CD4-positive, CD25-positive, alpha-beta regulatory T cell (primary cell): ENCODE data around the gene ELMO1. TPM values are rescaled to one million over a fixed set of nuclear protein-coding genes. Genes with fewer than 3 reads are reported as not detected.

Experiments used
- ATAC-seq, 2 donors: fragments of 150-1000 bp; cut with Tn5 transposase; one replicate each; pipeline ENCODE4 v1.10.0; 2021; ENCODE audit warnings: low read depth in 2 of 2, moderate number of reproducible peaks in 2 of 2, moderate library complexity in 1 of 2
- DNase-seq, 3 donors: peaks; one replicate each; pipeline versions ENCODE4 v3.0.0 to v3.0.0-alpha.2; 2012 to 2022; ENCODE audit warnings: mixed read lengths in 1 of 3
- H3K27ac ChIP-seq: one replicate; pipeline ENCODE4 v1.7.0; 2013; ENCODE audit warnings: mild to moderate bottlenecking, low read length; ENCODE audit not compliant: insufficient read depth, poor library complexity, severe bottlenecking
- H3K27me3 ChIP-seq: one replicate; pipeline ENCODE4 v1.7.0; 2013; ENCODE audit warnings: low read length; ENCODE audit not compliant: control insufficient read depth, insufficient read depth
- H3K36me3 ChIP-seq: one replicate; pipeline ENCODE4 v1.7.0; 2013; ENCODE audit warnings: mild to moderate bottlenecking, low read length, moderate library complexity; ENCODE audit not compliant: control insufficient read depth, insufficient read depth
- H3K4me1 ChIP-seq: 2 replicates; pipeline ENCODE4 v1.7.0; 2013; ENCODE audit warnings: mild to moderate bottlenecking, low read length; ENCODE audit not compliant: insufficient read depth, control insufficient read depth, poor library complexity, severe bottlenecking
- H3K4me3 ChIP-seq: one replicate; pipeline ENCODE4 v1.7.0; 2013; ENCODE audit warnings: low read depth, mild to moderate bottlenecking, low read length, moderate library complexity
- H3K9me3 ChIP-seq, 2 experiments: 1 replicate in 1 of 2; 2 replicates in 1 of 2; pipeline ENCODE4 v1.7.0; 2013; ENCODE audit warnings: low read length in 2 of 2, mild to moderate bottlenecking in 1 of 2, moderate library complexity in 1 of 2; ENCODE audit not compliant: control insufficient read depth in 2 of 2
- H3K27ac Mint-ChIP-seq, 3 donors: one replicate each; pipeline ENCODE4 v1.8.0; 2020 to 2022; ENCODE audit warnings: mild to moderate bottlenecking in 3 of 3, mixed read lengths in 3 of 3, moderate library complexity in 2 of 3
- H3K27me3 Mint-ChIP-seq: one replicate; pipeline ENCODE4 v1.8.0; 2022; ENCODE audit warnings: mild to moderate bottlenecking, mixed read lengths
- H3K36me3 Mint-ChIP-seq: one replicate; pipeline ENCODE4 v1.8.0; 2020; ENCODE audit warnings: mixed read lengths
- H3K4me1 Mint-ChIP-seq, 4 donors: one replicate each; pipeline ENCODE4 v1.8.0; 2020 to 2022; ENCODE audit warnings: mixed read lengths in 4 of 4, mild to moderate bottlenecking in 1 of 4
- H3K4me3 Mint-ChIP-seq, 4 donors: one replicate each; pipeline ENCODE4 v1.8.0; 2020 to 2022; ENCODE audit warnings: mild to moderate bottlenecking in 4 of 4, mixed read lengths in 4 of 4, moderate library complexity in 3 of 4
- H3K9me3 Mint-ChIP-seq, 7 donors: one replicate each; pipeline ENCODE4 v1.8.0; 2020 to 2022; ENCODE audit warnings: mixed read lengths in 7 of 7, mild to moderate bottlenecking in 3 of 7, moderate library complexity in 2 of 7
- polyA plus RNA-seq, 4 donors: library from polyadenylated mRNA; unstranded; fragments of 300-500 nt; fragmentation: Illumina TruSeq; gene quantifications; one replicate each; pipeline ENCODE4 v1.2.3, GENCODE V29; 2021
- total RNA-seq: library from RNA; stranded (reverse); gene quantifications from one replicate; pipeline ENCODE4 v1.2.3, GENCODE V29; 2022

ELMO1 gene
- total and polyA plus RNA-seq, 5 donors from 2014 or later = 39.5 to 162 (median 53.5) TPM

DNA sequence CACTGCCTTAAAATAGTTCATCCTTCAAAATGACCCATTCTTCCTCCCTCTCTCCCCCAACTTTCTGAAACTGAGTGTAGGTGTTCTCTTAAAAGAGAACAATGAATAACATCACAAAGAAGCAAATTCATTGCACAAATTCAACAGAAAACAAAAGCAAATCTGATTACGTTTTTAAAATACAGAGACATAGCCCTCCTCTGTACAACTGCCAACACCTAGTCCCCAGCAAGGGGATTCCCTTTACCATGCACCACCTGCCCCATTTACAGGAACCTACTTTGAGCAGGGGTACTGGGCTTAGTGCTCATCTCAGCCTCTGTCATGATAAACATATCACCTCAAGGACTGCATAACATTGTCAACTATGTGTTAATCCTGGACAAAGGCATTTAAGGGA is 421.6 kb downstream of the ELMO1 start:
- H3K27me3 Mint-ChIP-seq = no peaks in the 10 kb centered on the region
- DNase-seq (no peak), ATAC-seq (no peak)
- Histone ChIP-seq H3K36me3 (peaks cover 2% of the 10 kb centered on the region), H3K4me3 (no peak overlapping the region), H3K27me3 (no peaks in the 10 kb centered on the region), H3K9me3 (no peaks in the 10 kb centered on the region), H3K27ac (no peak overlapping the region), H3K4me1 (no peaks in the 10 kb centered on the region)
- H3K4me3 Mint-ChIP-seq = no peak overlapping the region
- peaks cover 52% of the 10 kb centered on the region for H3K36me3 Mint-ChIP-seq
- H3K4me1 Mint-ChIP-seq = peaks cover 15 to 31% (median 23%) of the 10 kb centered on the region in 4 donors
- peaks cover 0 to 2% (median 0%) of the 10 kb centered on the region in 7 donors for H3K9me3 Mint-ChIP-seq
- peak overlapping the region in 1 of 3 donors; percentile 16 for H3K27ac Mint-ChIP-seq

DNA sequence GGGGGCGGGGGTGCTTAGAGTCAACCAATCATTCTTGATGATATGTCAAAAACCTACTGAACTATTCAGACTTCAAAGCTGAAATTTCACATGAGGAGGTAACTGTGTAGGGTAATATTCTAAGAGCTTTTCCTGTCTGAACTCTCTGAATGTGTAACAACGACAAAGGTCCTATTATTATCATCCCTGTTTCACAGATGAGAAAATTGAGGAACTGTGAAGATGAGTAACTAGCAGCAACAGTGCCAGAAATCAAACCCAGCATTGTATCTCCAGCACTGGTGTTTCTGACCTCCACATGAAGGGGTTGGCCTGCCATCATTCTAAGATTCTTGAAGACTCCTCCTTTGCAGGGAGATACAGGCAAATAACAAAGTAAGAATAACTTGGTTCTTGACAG is 429.7 kb downstream of the ELMO1 start:
- no peaks in the 10 kb centered on the region for H3K4me1 ChIP-seq
- ATAC-seq (no peak), DNase-seq (no peak)
- peaks cover 3% of the 10 kb centered on the region for H3K36me3 ChIP-seq
- peaks cover 55% of the 10 kb centered on the region for H3K36me3 Mint-ChIP-seq
- H3K4me3 ChIP-seq = no peak overlapping the region
- peak overlapping the region in 1 of 4 donors; percentile 28 for H3K4me3 Mint-ChIP-seq
- H3K27ac Mint-ChIP-seq = peak overlapping the region in 1 of 3 donors; percentile 32
- peaks cover 0 to 1% (median 0%) of the 10 kb centered on the region in 7 donors for H3K9me3 Mint-ChIP-seq
- H3K27me3 ChIP-seq = no peaks in the 10 kb centered on the region
- H3K9me3 ChIP-seq = no peaks in the 10 kb centered on the region
- no peak overlapping the region for H3K27ac ChIP-seq
- H3K4me1 Mint-ChIP-seq = peaks cover 9 to 18% (median 11%) of the 10 kb centered on the region in 4 donors
- no peaks in the 10 kb centered on the region for H3K27me3 Mint-ChIP-seq

DNA sequence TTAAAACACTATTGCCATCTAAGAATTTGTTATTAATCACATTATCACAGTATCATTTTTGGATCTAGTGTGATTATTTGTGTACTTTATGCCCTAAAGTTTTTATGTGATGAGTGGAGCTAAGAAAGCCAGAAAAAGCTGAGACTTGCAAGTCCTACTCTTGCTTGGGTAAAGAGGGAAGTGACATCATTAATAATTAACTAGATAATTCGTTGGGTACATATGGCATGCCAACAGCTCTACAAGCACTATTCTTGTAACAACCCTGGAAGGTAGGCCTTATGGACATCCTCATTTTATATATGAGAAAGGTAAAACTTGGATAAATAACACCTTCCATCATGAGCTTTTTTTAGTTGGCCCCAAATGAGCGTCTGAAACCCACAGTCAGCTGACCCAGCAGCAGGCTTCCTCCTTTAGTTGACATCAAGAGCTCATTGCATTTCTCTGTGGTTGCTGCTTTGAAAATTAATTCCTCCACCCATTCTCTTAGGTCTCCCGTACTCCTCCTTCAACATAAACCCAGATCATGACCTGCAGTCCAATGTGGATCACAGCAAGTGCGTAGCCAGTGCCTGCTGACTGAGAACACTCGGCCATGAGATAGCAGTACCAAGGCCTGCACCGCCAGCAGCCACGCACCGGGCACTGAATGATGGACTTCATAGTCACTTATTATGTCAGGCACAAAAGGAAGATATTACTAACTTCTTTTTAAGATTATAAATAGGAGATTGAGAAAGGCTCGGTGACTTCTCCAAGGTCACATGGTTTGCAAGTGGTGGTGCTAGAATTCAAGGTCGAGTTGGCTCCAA is 432.4 kb downstream of the ELMO1 start:
- Mint-ChIP-seq H3K4me1 (peaks cover 9 to 12% (median 10%) of the 10 kb centered on the region in 4 donors), H3K27me3 (no peaks in the 10 kb centered on the region), H3K4me3 (no peak overlapping the region), H3K36me3 (peaks cover 55% of the 10 kb centered on the region), H3K27ac (peak overlapping the region; percentile 14 to 67 (median 47)), H3K9me3 (no peaks in the 10 kb centered on the region)
- DNase-seq (no peak), ATAC-seq (no peak)
- Histone ChIP-seq H3K4me3 (no peak overlapping the region), H3K27me3 (no peaks in the 10 kb centered on the region), H3K36me3 (peaks cover 29% of the 10 kb centered on the region), H3K27ac (no peak overlapping the region), H3K4me1 (no peaks in the 10 kb centered on the region), H3K9me3 (no peaks in the 10 kb centered on the region)

DNA sequence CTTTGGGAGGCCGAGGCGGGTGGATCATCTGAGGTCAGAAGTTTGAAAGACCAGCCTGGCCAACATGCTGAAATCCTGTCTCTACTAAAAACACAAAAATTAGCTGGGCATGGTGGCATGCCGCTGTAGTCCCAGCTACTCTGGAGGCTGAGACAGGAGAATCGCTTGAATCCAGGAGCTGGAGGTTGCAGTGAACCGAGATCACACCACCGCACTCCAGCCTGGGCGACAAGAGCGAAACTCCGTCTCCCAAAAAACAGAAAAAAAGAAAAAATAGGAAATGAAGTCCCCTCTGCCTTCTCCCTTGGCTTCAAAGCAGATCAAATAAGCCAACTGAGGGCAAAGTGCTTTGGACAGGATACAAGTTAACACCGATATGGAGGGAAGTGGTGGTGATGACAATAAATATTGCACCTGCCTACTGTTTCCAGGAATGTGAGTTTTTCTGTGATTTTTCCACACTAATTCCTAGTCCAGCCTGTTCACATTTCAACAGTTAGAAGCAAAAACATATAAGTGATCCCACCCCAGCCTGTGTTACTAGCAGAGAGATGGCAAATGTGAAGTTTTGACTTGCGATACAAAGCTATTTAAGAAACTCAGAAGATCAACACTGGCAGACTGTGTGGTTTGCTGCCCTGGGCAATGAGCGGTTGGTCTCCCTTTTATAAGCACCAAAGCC is 433.2 kb downstream of the ELMO1 start:
- H3K9me3 Mint-ChIP-seq = no peaks in the 10 kb centered on the region
- Histone ChIP-seq H3K27ac (no peak overlapping the region), H3K4me1 (no peaks in the 10 kb centered on the region), H3K27me3 (no peaks in the 10 kb centered on the region), H3K36me3 (peaks cover 37% of the 10 kb centered on the region), H3K9me3 (no peaks in the 10 kb centered on the region), H3K4me3 (no peak overlapping the region)
- H3K27ac Mint-ChIP-seq = peak overlapping the region in 2 of 3 donors; percentile 2 to 14
- H3K4me1 Mint-ChIP-seq = peaks cover 9 to 12% (median 10%) of the 10 kb centered on the region in 4 donors
- DNase-seq (no peak), ATAC-seq (no peak)
- H3K4me3 Mint-ChIP-seq = no peak overlapping the region
- peaks cover 48% of the 10 kb centered on the region for H3K36me3 Mint-ChIP-seq
- H3K27me3 Mint-ChIP-seq = no peaks in the 10 kb centered on the region

DNA sequence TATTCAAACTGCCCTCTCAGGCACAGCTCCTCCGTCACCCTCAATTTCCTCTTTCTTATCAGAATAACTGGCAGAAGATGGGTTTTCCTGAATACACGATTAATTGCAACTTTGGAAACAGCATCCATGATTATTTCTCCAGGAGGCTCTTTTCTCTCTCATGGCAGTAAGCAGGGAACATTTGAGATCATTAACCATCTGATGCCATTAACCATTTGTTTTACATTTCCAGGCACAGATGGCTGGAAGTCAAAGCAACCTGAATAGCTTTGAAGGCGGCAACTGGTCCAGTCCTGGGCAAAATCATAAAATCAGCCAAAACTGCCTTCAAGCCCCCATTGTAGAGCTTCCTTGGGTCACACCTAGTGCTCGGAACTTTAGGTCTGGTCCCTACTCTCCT is 434.9 kb downstream of the ELMO1 start:
- Histone ChIP-seq H3K36me3 (peaks cover 45% of the 10 kb centered on the region), H3K9me3 (no peaks in the 10 kb centered on the region), H3K27ac (no peak overlapping the region), H3K4me3 (no peak overlapping the region), H3K4me1 (no peaks in the 10 kb centered on the region), H3K27me3 (no peaks in the 10 kb centered on the region)
- Mint-ChIP-seq H3K27ac (no peak overlapping the region), H3K4me1 (peaks cover 9 to 15% (median 12%) of the 10 kb centered on the region in 4 donors), H3K27me3 (no peaks in the 10 kb centered on the region), H3K36me3 (peaks cover 47% of the 10 kb centered on the region), H3K9me3 (no peaks in the 10 kb centered on the region), H3K4me3 (no peak overlapping the region)
- ATAC-seq = no peak
- DNase-seq = no peak

DNA sequence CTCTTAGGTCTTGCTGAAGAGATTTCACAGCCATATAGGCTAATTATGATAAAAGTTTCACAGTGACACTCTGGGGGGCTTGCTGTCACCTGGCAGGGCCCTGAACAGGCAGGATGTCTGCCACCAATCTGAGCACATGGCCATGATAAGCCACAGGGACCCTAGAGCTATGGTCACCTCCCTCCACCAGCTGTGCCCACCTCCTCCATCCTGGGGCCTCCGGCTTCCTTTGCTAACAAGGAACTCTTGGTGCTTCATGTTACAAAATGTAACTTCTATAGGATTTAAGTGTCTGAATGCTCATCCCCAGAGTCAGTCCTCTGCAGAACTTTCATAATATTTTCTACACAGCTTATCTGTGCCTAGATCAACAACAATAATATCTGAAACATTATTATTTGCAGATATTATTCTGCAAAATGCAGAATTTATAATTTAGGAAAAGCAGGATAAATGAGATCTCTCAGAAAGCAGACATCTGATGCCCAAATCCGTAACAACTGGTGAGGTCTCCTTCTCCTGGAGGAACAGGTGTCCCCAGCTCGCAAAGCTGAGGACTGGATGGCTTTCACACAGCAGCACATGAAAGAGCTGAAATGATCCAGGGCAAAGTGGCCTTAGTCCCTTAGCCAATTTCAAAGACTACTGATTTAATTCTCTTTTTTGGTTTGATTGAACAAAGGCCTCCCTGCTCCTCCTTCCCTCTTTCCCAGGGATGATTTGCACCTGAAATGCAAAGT is 437.3 kb downstream of the ELMO1 start:
- no peaks in the 10 kb centered on the region for H3K9me3 Mint-ChIP-seq
- no peak overlapping the region for H3K4me3 Mint-ChIP-seq

DNA sequence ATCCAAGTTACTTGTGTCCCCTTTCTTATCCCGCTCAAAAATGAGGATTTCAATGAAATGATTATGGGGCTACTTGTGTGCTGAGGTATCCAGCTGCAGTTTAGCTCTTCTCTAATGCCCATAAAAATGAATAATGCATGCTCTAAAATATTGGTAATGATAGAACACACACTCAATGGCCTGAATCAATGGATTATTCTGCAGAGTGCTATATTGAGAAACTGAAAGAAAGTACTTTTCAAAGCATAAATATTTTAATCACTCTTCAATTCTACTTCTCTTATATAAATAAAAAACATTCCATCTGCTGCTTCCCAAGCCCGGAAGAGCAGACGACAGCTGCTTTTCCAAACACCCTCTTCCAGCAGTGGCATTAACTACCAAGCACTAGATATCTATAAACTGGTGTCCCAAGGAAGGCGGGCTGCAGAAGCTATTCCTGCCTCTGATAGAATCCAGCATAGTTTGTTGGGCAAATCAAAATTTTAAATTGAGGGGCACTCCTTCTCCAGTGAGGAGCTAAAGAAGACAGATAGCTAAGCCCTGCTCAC is 439.5 kb downstream of the ELMO1 start:
- Mint-ChIP-seq H3K27ac (peak overlapping the region in 1 of 3 donors; percentile 71), H3K9me3 (no peaks in the 10 kb centered on the region), H3K4me3 (no peak overlapping the region), H3K4me1 (peaks cover 0 to 10% (median 4%) of the 10 kb centered on the region in 4 donors), H3K36me3 (peaks cover 51% of the 10 kb centered on the region), H3K27me3 (no peaks in the 10 kb centered on the region)
- H3K27ac ChIP-seq = no peak overlapping the region
- H3K4me3 ChIP-seq = no peak overlapping the region
- H3K4me1 ChIP-seq = no peaks in the 10 kb centered on the region
- DNase-seq = no peak
- H3K36me3 ChIP-seq = peaks cover 52% of the 10 kb centered on the region
- no peak for ATAC-seq
- no peaks in the 10 kb centered on the region for H3K9me3 ChIP-seq
- no peaks in the 10 kb centered on the region for H3K27me3 ChIP-seq

More for the DNA sequence above, 437.3 kb downstream of the ELMO1 start:
- H3K36me3 ChIP-seq = peaks cover 49% of the 10 kb centered on the region
- no peak overlapping the region for H3K4me3 ChIP-seq
- no peak for ATAC-seq
- Mint-ChIP-seq H3K27me3 (no peaks in the 10 kb centered on the region), H3K36me3 (peaks cover 47% of the 10 kb centered on the region), H3K27ac (peak overlapping the region; percentile 52 to 61 (median 58)), H3K4me1 (peaks cover under 1 to 12% (median 6%) of the 10 kb centered on the region in 4 donors)
- no peaks in the 10 kb centered on the region for H3K4me1 ChIP-seq
- H3K9me3 ChIP-seq = no peaks in the 10 kb centered on the region
- H3K27me3 ChIP-seq = no peaks in the 10 kb centered on the region
- no peak for DNase-seq
- no peak overlapping the region for H3K27ac ChIP-seq
